Mesenchymal stem cell (in vitro differentiated cells and primary cell): ENCODE data around the gene ITGA4. TPM values are rescaled to one million over a fixed set of nuclear protein-coding genes. Genes with fewer than 3 reads are reported as not detected.

Experiments
- DNase-seq: peaks from one replicate; pipeline ENCODE4 v3.0.0-alpha.2; 2013
- H2AFZ ChIP-seq: one replicate; pipeline ENCODE4 v1.6.1; 2013; ENCODE audit warnings: low read depth, mild to moderate bottlenecking, control low read depth, inconsistent platforms, low read length, moderate library complexity
- H2AK5ac ChIP-seq: 2 replicates; pipeline ENCODE4 v1.6.1; 2013; ENCODE audit warnings: low read length, moderate library complexity, mild to moderate bottlenecking, inconsistent platforms; ENCODE audit not compliant: severe bottlenecking
- H2BK120ac ChIP-seq: one replicate; pipeline ENCODE4 v1.6.1; 2013; ENCODE audit warnings: low read depth, mild to moderate bottlenecking, inconsistent platforms, low read length, moderate library complexity
- H2BK12ac ChIP-seq, 2 experiments: one replicate each; pipeline ENCODE4 v1.6.1; 2013; ENCODE audit warnings: inconsistent platforms in 2 of 2, low read length in 2 of 2, mild to moderate bottlenecking in 2 of 2, moderate library complexity in 2 of 2, control low read depth in 1 of 2
- H2BK15ac ChIP-seq: one replicate; pipeline ENCODE4 v1.6.1; 2013; ENCODE audit warnings: mild to moderate bottlenecking, low read depth, inconsistent platforms; ENCODE audit not compliant: poor library complexity, severe bottlenecking
- H2BK5ac ChIP-seq: 2 replicates; pipeline ENCODE4 v1.6.1; 2013; ENCODE audit warnings: low read depth, mild to moderate bottlenecking, low read length, control low read depth, inconsistent platforms; ENCODE audit not compliant: poor library complexity, severe bottlenecking
- H3K14ac ChIP-seq, 2 experiments: one replicate each; pipeline ENCODE4 v1.6.1; 2013; ENCODE audit warnings: inconsistent platforms in 2 of 2, low read length in 2 of 2, control low read depth in 1 of 2, mild to moderate bottlenecking in 1 of 2, moderate library complexity in 1 of 2
- H3K18ac ChIP-seq, 2 experiments: one replicate each; pipeline ENCODE4 v1.6.1; 2013; ENCODE audit warnings: inconsistent platforms in 2 of 2, low read length in 2 of 2, control low read depth in 1 of 2, low read depth in 1 of 2, mild to moderate bottlenecking in 1 of 2
- H3K23ac ChIP-seq, 2 experiments: one replicate each; pipeline ENCODE4 v1.6.1; 2013; ENCODE audit warnings: inconsistent platforms in 2 of 2, low read length in 2 of 2, mild to moderate bottlenecking in 2 of 2, moderate library complexity in 2 of 2, control low read depth in 1 of 2
- H3K27ac ChIP-seq: 2 replicates; pipeline ENCODE4 v1.5.1; 2013; ENCODE audit warnings: mild to moderate bottlenecking, moderate library complexity, low read length, control low read depth, inconsistent platforms; ENCODE audit not compliant: poor library complexity, severe bottlenecking
- H3K27me3 ChIP-seq, 2 experiments: 2 replicates each; pipeline versions ENCODE4 v1.6.1 to v1.7.0; 2013; ENCODE audit warnings: low read length in 2 of 2, mild to moderate bottlenecking in 2 of 2, moderate library complexity in 2 of 2, control low read depth in 1 of 2, inconsistent platforms in 1 of 2; ENCODE audit not compliant: control insufficient read depth in 1 of 2, insufficient read depth in 1 of 2
- H3K36me3 ChIP-seq, 2 experiments: 2 replicates each; pipeline versions ENCODE4 v1.6.1 to v1.7.0; 2013; ENCODE audit warnings: low read length in 2 of 2, control low read depth in 1 of 2, inconsistent platforms in 1 of 2, low read depth in 1 of 2, mild to moderate bottlenecking in 1 of 2; ENCODE audit not compliant: insufficient read depth in 2 of 2, control insufficient read depth in 1 of 2
- H3K4ac ChIP-seq, 2 experiments: one replicate each; pipeline ENCODE4 v1.6.1; 2013; ENCODE audit warnings: inconsistent platforms in 2 of 2, low read length in 2 of 2, mild to moderate bottlenecking in 2 of 2, moderate library complexity in 2 of 2, control low read depth in 1 of 2, low read depth in 1 of 2
- H3K4me1 ChIP-seq: 2 replicates; pipeline ENCODE4 v1.6.1; 2013; ENCODE audit warnings: low read depth, low read length, control low read depth; ENCODE audit not compliant: control insufficient read depth, insufficient read depth
- H3K4me2 ChIP-seq: 2 replicates; pipeline ENCODE4 v1.6.1; 2013; ENCODE audit warnings: low read length, mild to moderate bottlenecking, inconsistent platforms; ENCODE audit not compliant: poor library complexity, severe bottlenecking
- H3K4me3 ChIP-seq, 2 experiments: 2 replicates each; pipeline versions ENCODE4 v1.5.1 to v1.7.0; 2013; ENCODE audit warnings: low read length in 2 of 2, mild to moderate bottlenecking in 2 of 2, control low read depth in 1 of 2, low read depth in 1 of 2; ENCODE audit not compliant: insufficient read depth in 1 of 2
- H3K79me1 ChIP-seq: replicated peaks from 2 replicates; pipeline ENCODE4 v1.6.1; 2013; ENCODE audit warnings: mild to moderate bottlenecking, control low read depth, low read length, inconsistent platforms; ENCODE audit not compliant: poor library complexity, severe bottlenecking
- H3K9ac ChIP-seq: 2 replicates; pipeline ENCODE4 v1.7.0; 2013; ENCODE audit warnings: mild to moderate bottlenecking, low read length, moderate library complexity
- H3K9me3 ChIP-seq: 2 replicates; pipeline ENCODE4 v1.7.0; 2013; ENCODE audit warnings: mild to moderate bottlenecking, low read length; ENCODE audit not compliant: control insufficient read depth
- H4K8ac ChIP-seq: one replicate; pipeline ENCODE4 v1.6.1; 2013; ENCODE audit warnings: inconsistent platforms, mild to moderate bottlenecking, low read length, moderate library complexity
- H4K91ac ChIP-seq: one replicate; pipeline ENCODE4 v1.6.1; 2013; ENCODE audit warnings: mild to moderate bottlenecking, low read length, inconsistent platforms
- WGBS: methylation state at CpG from one replicate; pipeline ENCODE4 v1.1.7; 2013; ENCODE audit warnings: mixed read lengths; 5-methylcytosine and 5-hydroxymethylcytosine counted together
- polyA plus RNA-seq, 2 experiments: library from polyadenylated mRNA; stranded (reverse); fragments of 200-250 nt; gene quantifications; one replicate each; pipeline ENCODE4 v1.2.3, GENCODE V29; 2013

The ITGA4 gene
- 32.7 TPM for polyA plus RNA-seq (2013, experiment 1 of 2)
- 29.4 TPM for polyA plus RNA-seq (2013, experiment 2 of 2)

- no peaks in the 10 kb centered on the region for H3K79me1 ChIP-seq
- H2BK120ac ChIP-seq: peak within 1 kb of the TSS; percentile 91
- peak within 1 kb of the TSS in 1 of 2 experiments; percentile 68 for H3K23ac ChIP-seq
- H3K4ac ChIP-seq: peak within 1 kb of the TSS; percentile 57 to 62
- no peak within 1 kb of the TSS for H3K27ac ChIP-seq
- peak within 1 kb of the TSS; percentile 74 for H2AFZ ChIP-seq
- H3K9me3 ChIP-seq: no peaks in the 10 kb centered on the region
- no peaks in the 10 kb centered on the region for H3K27me3 ChIP-seq
- H3K4me1 ChIP-seq: peaks cover 16% of the 10 kb centered on the region
- peak within 1 kb of the TSS; percentile 79 to 92 for H2BK12ac ChIP-seq
- H3K18ac ChIP-seq: peak within 1 kb of the TSS; percentile 86 to 88
- H2BK15ac ChIP-seq: peak within 1 kb of the TSS; percentile 90
- peak within 1 kb of the TSS; percentile 64 to 91 for H3K4me3 ChIP-seq
- no peak within 1 kb of the TSS for H2AK5ac ChIP-seq
- peak within 1 kb of the TSS; percentile 99 for H3K4me2 ChIP-seq
- H2BK5ac ChIP-seq: no peak within 1 kb of the TSS
- peak within 1 kb of the TSS; percentile 89 for H3K9ac ChIP-seq
- peak within 1 kb of the TSS; percentile 89 for H4K8ac ChIP-seq
- H3K14ac ChIP-seq: peak within 1 kb of the TSS in 1 of 2 experiments; percentile 85
- DNase-seq: peak; percentile 76
- WGBS: under 1% methylated on average over 61 of the region's 67 CpGs
- H4K91ac ChIP-seq: peak within 1 kb of the TSS; percentile 78
- no peaks in the 10 kb centered on the region for H3K36me3 ChIP-seq
Measured at GRCh38 chr2:181457121-181457740, at the start of gene ITGA4. Gene ITGA4 (plus strand): TSS chr2:181457386. CDS start chr2:181457655, 269 bp downstream.

GRCh38 chr2:181408861-181409260 lies 48.3 kb upstream of the ITGA4 start:
- no peak overlapping the region for H2AK5ac ChIP-seq
- no peak overlapping the region for H2AFZ ChIP-seq
- no peak overlapping the region for H4K91ac ChIP-seq
- no peak overlapping the region for H3K4ac ChIP-seq
- H3K9me3 ChIP-seq: peaks cover 4% of the 10 kb centered on the region
- H3K14ac ChIP-seq: no peak overlapping the region
- no peaks in the 10 kb centered on the region for H3K79me1 ChIP-seq
- H3K9ac ChIP-seq: no peak overlapping the region
- no peak overlapping the region for H3K18ac ChIP-seq
- H2BK15ac ChIP-seq: no peak overlapping the region
- no peak overlapping the region for H3K27ac ChIP-seq
- no peak overlapping the region for H4K8ac ChIP-seq
- H3K4me3 ChIP-seq: no peak overlapping the region
- peaks cover 8% of the 10 kb centered on the region for H3K4me1 ChIP-seq
- no peak overlapping the region for H2BK12ac ChIP-seq
- WGBS: no CpG with 5 or more reads among the region's 2 CpGs
- H2BK5ac ChIP-seq: no peak overlapping the region
- H2BK120ac ChIP-seq: no peak overlapping the region
- no peaks in the 10 kb centered on the region for H3K36me3 ChIP-seq
- H3K4me2 ChIP-seq: no peak overlapping the region
- H3K23ac ChIP-seq: no peak overlapping the region
- DNase-seq: no peak
- no peaks in the 10 kb centered on the region for H3K27me3 ChIP-seq

GRCh38 chr2:181411105-181411849 lies 45.9 kb upstream of the ITGA4 start:
- peak overlapping the region; percentile 92 for H4K8ac ChIP-seq
- no peaks in the 10 kb centered on the region for H3K79me1 ChIP-seq
- peaks cover 8% of the 10 kb centered on the region for H3K4me1 ChIP-seq
- peak overlapping the region in 1 of 2 experiments; percentile 71 for H2BK12ac ChIP-seq
- no peak overlapping the region for H2BK5ac ChIP-seq
- H3K27me3 ChIP-seq: no peaks in the 10 kb centered on the region
- WGBS: 29% methylated on average over 5 of the region's 5 CpGs
- H3K4me2 ChIP-seq: no peak overlapping the region
- peak overlapping the region; percentile 51 for H2AFZ ChIP-seq
- H2BK120ac ChIP-seq: peak overlapping the region; percentile 73
- peak overlapping the region; percentile 75 to 86 for H3K4ac ChIP-seq
- no peak overlapping the region for H3K27ac ChIP-seq
- no peak overlapping the region for H2BK15ac ChIP-seq
- H3K18ac ChIP-seq: peak overlapping the region; percentile 94 to 98
- peak overlapping the region; percentile 86 for H4K91ac ChIP-seq
- H3K23ac ChIP-seq: peak overlapping the region in 1 of 2 experiments; percentile 73
- peaks cover 14% of the 10 kb centered on the region for H3K9me3 ChIP-seq
- no peak overlapping the region for H3K4me3 ChIP-seq
- H3K36me3 ChIP-seq: no peaks in the 10 kb centered on the region
- peak overlapping the region in 1 of 2 experiments; percentile 91 for H3K14ac ChIP-seq
- H3K9ac ChIP-seq: no peak overlapping the region
- DNase-seq: peak; percentile 59
- no peak overlapping the region for H2AK5ac ChIP-seq

GRCh38 chr2:181419129-181419855 lies 37.9 kb upstream of the ITGA4 start:
- WGBS: 96% methylated on average over 7 of the region's 8 CpGs
- no peak overlapping the region for H3K9ac ChIP-seq

More at GRCh38 chr2:181419129-181419855, 37.9 kb upstream of the ITGA4 start:
- Histone ChIP-seq H2BK5ac (no peak overlapping the region), H3K4ac (no peak overlapping the region), H3K14ac (no peak overlapping the region), H3K36me3 (no peaks in the 10 kb centered on the region), H3K79me1 (no peaks in the 10 kb centered on the region), H2BK120ac (no peak overlapping the region), H3K4me3 (no peak overlapping the region), H3K18ac (no peak overlapping the region), H2BK12ac (no peak overlapping the region), H2BK15ac (no peak overlapping the region), H4K91ac (no peak overlapping the region), H2AK5ac (no peak overlapping the region), H4K8ac (no peak overlapping the region), H3K4me2 (no peak overlapping the region), H3K9me3 (peaks cover 10% of the 10 kb centered on the region), H2AFZ (no peak overlapping the region), H3K23ac (no peak overlapping the region), H3K27me3 (no peaks in the 10 kb centered on the region), H3K4me1 (no peaks in the 10 kb centered on the region), H3K27ac (no peak overlapping the region)
- DNase-seq: no peak
